Measurements from ENCODE around the gene AFF1. TPM values are rescaled to one million over a fixed set of nuclear protein-coding genes. Genes with fewer than 3 reads are reported as not detected.
"Not testable (repeated sequence)": the region's sequence is repeated elsewhere in the genome, so short reads cannot be mapped to it uniquely, and the experiment has no call there.

The AFF1 gene
- total RNA-seq, 1 donor from 2014 or later: 77.8 TPM

- DNase-seq (no peak), ATAC-seq (no peak)
- intact Hi-C loops (cut with micrococcal nuclease): no loop called here
These were observed 209.5 kb downstream of the AFF1 start for GRCh38 chr4:87144356-87144755.

GRCh38 chr4:87145934-87146333 lies 211.1 kb downstream of the AFF1 start:
- intact Hi-C loops (cut with micrococcal nuclease); ATAC-seq; DNase-seq: not testable (repeated sequence)

GRCh38 chr4:87147116-87147515 lies 212.3 kb downstream of the AFF1 start:
- intact Hi-C loops (cut with micrococcal nuclease): no loop called here
- DNase-seq (no peak), ATAC-seq (no peak)

GRCh38 chr4:87150498-87151261 lies 215.9 kb downstream of the AFF1 start:
- DNase-seq (no peak), ATAC-seq (peak; percentile 75)
- intact Hi-C loops (cut with micrococcal nuclease): loop anchor here (5.0 kb wide), 1 partner anchor 87 kb away; no protein-coding TSS in a partner anchor

- intact Hi-C loops (cut with micrococcal nuclease): loop anchor here (5.0 kb wide), 1 partner anchor 86 kb away; no protein-coding TSS in a partner anchor
- DNase-seq (no peak), ATAC-seq (no peak)
These were observed 216.9 kb downstream of the AFF1 start for GRCh38 chr4:87151730-87152129.

GRCh38 chr4:87152310-87153041 lies 217.7 kb downstream of the AFF1 start:
- DNase-seq (no peak), ATAC-seq (no peak)
- intact Hi-C loops (cut with micrococcal nuclease): loop anchor here (5.0 kb wide), 1 partner anchor 85 kb away; no protein-coding TSS in a partner anchor

- intact Hi-C loops (cut with micrococcal nuclease): loop anchor here (5.0 kb wide), 1 partner anchor 84 kb away; no protein-coding TSS in a partner anchor
- DNase-seq (no peak), ATAC-seq (no peak)
These were observed 218.5 kb downstream of the AFF1 start for GRCh38 chr4:87153078-87153870.

- intact Hi-C loops (cut with micrococcal nuclease): no loop called here
- DNase-seq (no peak), ATAC-seq (no peak)
These were observed 231.1 kb downstream of the AFF1 start for GRCh38 chr4:87165892-87166291.

- DNase-seq (no peak), ATAC-seq (no peak)
- intact Hi-C loops (cut with micrococcal nuclease): no loop called here
These were observed 231.6 kb downstream of the AFF1 start for GRCh38 chr4:87166296-87166854.

- DNase-seq (no peak), ATAC-seq (no peak)
- intact Hi-C loops (cut with micrococcal nuclease): no loop called here
These were observed 237.1 kb downstream of the AFF1 start for GRCh38 chr4:87171944-87172343.

GRCh38 chr4:87174672-87175071 lies 239.9 kb downstream of the AFF1 start:
- no peak for ATAC-seq
- no peak for DNase-seq
- intact Hi-C loops (cut with micrococcal nuclease): no loop called here

GRCh38 chr4:87179751-87180150 lies 244.9 kb downstream of the AFF1 start:
- ATAC-seq (no peak), DNase-seq (no peak)
- intact Hi-C loops (cut with micrococcal nuclease): no loop called here

- intact Hi-C loops (cut with micrococcal nuclease): no loop called here
- ATAC-seq: no peak
These were observed 246.0 kb downstream of the AFF1 start for GRCh38 chr4:87180767-87181166.

GRCh38 chr4:87185146-87185870 lies 250.5 kb downstream of the AFF1 start:
- intact Hi-C loops (cut with micrococcal nuclease): no loop called here
- ATAC-seq (no peak), DNase-seq (no peak)

More at GRCh38 chr4:87180767-87181166, 246.0 kb downstream of the AFF1 start:
- DNase-seq: no peak

- ATAC-seq: no peak
- no peak for DNase-seq
- intact Hi-C loops (cut with micrococcal nuclease): no loop called here
These were observed 253.2 kb downstream of the AFF1 start for GRCh38 chr4:87188048-87188447.

- intact Hi-C loops (cut with micrococcal nuclease): no loop called here
- ATAC-seq: no peak
These were observed 254.1 kb downstream of the AFF1 start for GRCh38 chr4:87188932-87189331.

More at GRCh38 chr4:87188932-87189331, 254.1 kb downstream of the AFF1 start:
- DNase-seq: no peak

Data from left ventricle myocardium superior (tissue), 1 donor.